ENCODE measurements around the gene KLF7. TPM values are rescaled to one million over a fixed set of nuclear protein-coding genes. Genes with fewer than 3 reads are reported as not detected.

Gene KLF7
- polyA plus RNA-seq, 12 donors, result 12.6 to 33.2 (median 15.9) TPM; not detected in 1

- DNase-seq, result no peak
Measured at GRCh38 chr2:207129821-207130220, 35.9 kb downstream of the KLF7 start.

GRCh38 chr2:207128867-207129266 is 36.9 kb downstream of the KLF7 start:
- no peak for DNase-seq

- DNase-seq, result no peak
Measured at GRCh38 chr2:207126724-207127308, 38.9 kb downstream of the KLF7 start.

- DNase-seq, result no peak
Measured at GRCh38 chr2:207123776-207124391, 41.9 kb downstream of the KLF7 start.

- DNase-seq, result no peak
Measured at GRCh38 chr2:207123335-207123744, 42.4 kb downstream of the KLF7 start.

GRCh38 chr2:207122651-207123334 is 43.0 kb downstream of the KLF7 start:
- no peak for DNase-seq

- DNase-seq, result no peak
Measured at GRCh38 chr2:207121784-207122183, 44.0 kb downstream of the KLF7 start.

GRCh38 chr2:207119048-207119447 is 46.7 kb downstream of the KLF7 start:
- no peak for DNase-seq

- no peak for DNase-seq
Measured at GRCh38 chr2:207117668-207118067, 48.1 kb downstream of the KLF7 start.

- DNase-seq, result no peak
Measured at GRCh38 chr2:207115715-207116364, 49.9 kb downstream of the KLF7 start.

- DNase-seq, result no peak
Measured at GRCh38 chr2:207113414-207113813, 52.3 kb downstream of the KLF7 start.

- DNase-seq, result no peak
Measured at GRCh38 chr2:207112785-207113184, 53.0 kb downstream of the KLF7 start.

- no peak for DNase-seq
Measured at GRCh38 chr2:207112383-207112782, 53.4 kb downstream of the KLF7 start.

- no peak for DNase-seq
Measured at GRCh38 chr2:207111757-207112156, 54.0 kb downstream of the KLF7 start.

- DNase-seq, result no peak
Measured at GRCh38 chr2:207110715-207111114, 55.0 kb downstream of the KLF7 start.

- DNase-seq, result no peak
Measured at GRCh38 chr2:207110310-207110709, 55.4 kb downstream of the KLF7 start.

- no peak for DNase-seq
Measured at GRCh38 chr2:207109768-207110167, 56.0 kb downstream of the KLF7 start.

- DNase-seq, result no peak
Measured at GRCh38 chr2:207108440-207108839, 57.3 kb downstream of the KLF7 start.

GRCh38 chr2:207107551-207107950 is 58.2 kb downstream of the KLF7 start:
- no peak for DNase-seq

- DNase-seq, result no peak
Measured at GRCh38 chr2:207107131-207107530, 58.6 kb downstream of the KLF7 start.

- DNase-seq, result no peak
Measured at GRCh38 chr2:207103132-207103531, 62.6 kb downstream of the KLF7 start.

GRCh38 chr2:207101984-207102383 is 63.8 kb downstream of the KLF7 start:
- no peak for DNase-seq

GRCh38 chr2:207097278-207097677 is 68.5 kb downstream of the KLF7 start:
- DNase-seq, result no peak
